Measurements from ENCODE around the gene PCNX2.
"Not testable (repeated sequence)": the region's sequence is repeated elsewhere in the genome, so short reads cannot be mapped to it uniquely, and the experiment has no call there.

Gene PCNX2

GRCh38 chr1:233113009-233113879 lies 182.3 kb downstream of the PCNX2 start:
- in situ Hi-C loops (cut with MboI; ENCODE audit: low sequenced_read_pairs) = no loop called here

GRCh38 chr1:233112186-233113008 lies 183.1 kb downstream of the PCNX2 start:
- in situ Hi-C loops (cut with MboI; ENCODE audit: low sequenced_read_pairs) = no loop called here

GRCh38 chr1:233111731-233112130 lies 183.8 kb downstream of the PCNX2 start:
- in situ Hi-C loops (cut with MboI; ENCODE audit: low sequenced_read_pairs) = no loop called here

- in situ Hi-C loops (cut with MboI; ENCODE audit: low sequenced_read_pairs) = no loop called here
Observed at GRCh38 chr1:233109096-233109495, 186.4 kb downstream of the PCNX2 start.

GRCh38 chr1:233107716-233108130 lies 187.8 kb downstream of the PCNX2 start:
- in situ Hi-C loops (cut with MboI; ENCODE audit: low sequenced_read_pairs) = not testable (repeated sequence)

GRCh38 chr1:233107130-233107660 lies 188.3 kb downstream of the PCNX2 start:
- in situ Hi-C loops (cut with MboI; ENCODE audit: low sequenced_read_pairs) = no loop called here

GRCh38 chr1:233105225-233105624 lies 190.3 kb downstream of the PCNX2 start:
- in situ Hi-C loops (cut with MboI; ENCODE audit: low sequenced_read_pairs) = no loop called here

- in situ Hi-C loops (cut with MboI; ENCODE audit: low sequenced_read_pairs) = no loop called here
Observed at GRCh38 chr1:233102341-233102740, 193.2 kb downstream of the PCNX2 start.

GRCh38 chr1:233097959-233098580 lies 197.5 kb downstream of the PCNX2 start:
- in situ Hi-C loops (cut with MboI; ENCODE audit: low sequenced_read_pairs) = no loop called here

- in situ Hi-C loops (cut with MboI; ENCODE audit: low sequenced_read_pairs) = no loop called here
Observed at GRCh38 chr1:233097546-233097945, 198.0 kb downstream of the PCNX2 start.

- in situ Hi-C loops (cut with MboI; ENCODE audit: low sequenced_read_pairs) = no loop called here
Observed at GRCh38 chr1:233094691-233095090, 200.8 kb downstream of the PCNX2 start.

- in situ Hi-C loops (cut with MboI; ENCODE audit: low sequenced_read_pairs) = no loop called here
Observed at GRCh38 chr1:233094269-233094668, 201.3 kb downstream of the PCNX2 start.

GRCh38 chr1:233090746-233091494 lies 204.6 kb downstream of the PCNX2 start:
- in situ Hi-C loops (cut with MboI; ENCODE audit: low sequenced_read_pairs) = no loop called here

GRCh38 chr1:233089251-233089650 lies 206.3 kb downstream of the PCNX2 start:
- in situ Hi-C loops (cut with MboI; ENCODE audit: low sequenced_read_pairs) = no loop called here

- in situ Hi-C loops (cut with MboI; ENCODE audit: low sequenced_read_pairs) = no loop called here
Observed at GRCh38 chr1:233088613-233089012, 206.9 kb downstream of the PCNX2 start.

- in situ Hi-C loops (cut with MboI; ENCODE audit: low sequenced_read_pairs) = no loop called here
Observed at GRCh38 chr1:233086961-233087881, 208.3 kb downstream of the PCNX2 start.

- in situ Hi-C loops (cut with MboI; ENCODE audit: low sequenced_read_pairs) = no loop called here
Observed at GRCh38 chr1:233085566-233085965, 210.0 kb downstream of the PCNX2 start.

- in situ Hi-C loops (cut with MboI; ENCODE audit: low sequenced_read_pairs) = no loop called here
Observed at GRCh38 chr1:233082778-233083550, 212.6 kb downstream of the PCNX2 start.

GRCh38 chr1:233081735-233082134 lies 213.8 kb downstream of the PCNX2 start:
- in situ Hi-C loops (cut with MboI; ENCODE audit: low sequenced_read_pairs) = no loop called here
